Measurements from ENCODE around the gene VIPR2.
A peak's percentile ranks its signal among the peaks of the same experiment; 100 is the strongest.

Gene VIPR2

GRCh38 chr7:158997471-158997870 is 147.2 kb downstream of the VIPR2 start:
- no peak overlapping the region for H3K27ac ChIP-seq
- no peak for DNase-seq (ENCODE audit: low spot score)
- no peak for TF ChIP-seq CTCF (IDR thresholded peaks at IDR 0.05)
- peak overlapping the region; percentile 58 for H3K4me3 ChIP-seq

GRCh38 chr7:158997110-158997453 is 147.6 kb downstream of the VIPR2 start:
- no peak for TF ChIP-seq CTCF (IDR thresholded peaks at IDR 0.05)
- H3K4me3 ChIP-seq = peak overlapping the region; percentile 58

GRCh38 chr7:158996214-158997109 is 148.2 kb downstream of the VIPR2 start:
- peak overlapping the region; percentile 58 for H3K4me3 ChIP-seq
- H3K27ac ChIP-seq = no peak overlapping the region
- no peak for TF ChIP-seq CTCF (IDR thresholded peaks at IDR 0.05)
- DNase-seq (ENCODE audit: low spot score) = no peak

More at GRCh38 chr7:158997110-158997453, 147.6 kb downstream of the VIPR2 start:
- no peak for DNase-seq (ENCODE audit: low spot score)
- no peak overlapping the region for H3K27ac ChIP-seq

- Histone ChIP-seq H3K4me3 (no peak overlapping the region), H3K27ac (no peak overlapping the region)
- no peak for DNase-seq (ENCODE audit: low spot score)
- TF ChIP-seq CTCF (IDR thresholded peaks at IDR 0.05) = no peak
These were observed 149.2 kb downstream of the VIPR2 start for GRCh38 chr7:158995514-158995913.

GRCh38 chr7:158994687-158995086 is 150.0 kb downstream of the VIPR2 start:
- no peak for TF ChIP-seq CTCF (IDR thresholded peaks at IDR 0.05)
- Histone ChIP-seq H3K4me3 (no peak overlapping the region), H3K27ac (no peak overlapping the region)
- no peak for DNase-seq (ENCODE audit: low spot score)

GRCh38 chr7:158993591-158993990 is 151.1 kb downstream of the VIPR2 start:
- no peak overlapping the region for H3K4me3 ChIP-seq
- TF ChIP-seq CTCF (IDR thresholded peaks at IDR 0.05) = no peak
- no peak overlapping the region for H3K27ac ChIP-seq
- no peak for DNase-seq (ENCODE audit: low spot score)

- no peak for TF ChIP-seq CTCF (IDR thresholded peaks at IDR 0.05)
- no peak overlapping the region for H3K27ac ChIP-seq
- no peak for DNase-seq (ENCODE audit: low spot score)
- no peak overlapping the region for H3K4me3 ChIP-seq
These were observed 151.9 kb downstream of the VIPR2 start for GRCh38 chr7:158992759-158993158.

Data from coronary artery (tissue), 2 donors.